ENCODE results near the gene KIAA1549.
A peak's percentile ranks its signal among the peaks of the same experiment; 100 is the strongest.
"Not testable (repeated sequence)": the region's sequence is repeated elsewhere in the genome, so short reads cannot be mapped to it uniquely, and the experiment has no call there.

The KIAA1549 gene

DNA sequence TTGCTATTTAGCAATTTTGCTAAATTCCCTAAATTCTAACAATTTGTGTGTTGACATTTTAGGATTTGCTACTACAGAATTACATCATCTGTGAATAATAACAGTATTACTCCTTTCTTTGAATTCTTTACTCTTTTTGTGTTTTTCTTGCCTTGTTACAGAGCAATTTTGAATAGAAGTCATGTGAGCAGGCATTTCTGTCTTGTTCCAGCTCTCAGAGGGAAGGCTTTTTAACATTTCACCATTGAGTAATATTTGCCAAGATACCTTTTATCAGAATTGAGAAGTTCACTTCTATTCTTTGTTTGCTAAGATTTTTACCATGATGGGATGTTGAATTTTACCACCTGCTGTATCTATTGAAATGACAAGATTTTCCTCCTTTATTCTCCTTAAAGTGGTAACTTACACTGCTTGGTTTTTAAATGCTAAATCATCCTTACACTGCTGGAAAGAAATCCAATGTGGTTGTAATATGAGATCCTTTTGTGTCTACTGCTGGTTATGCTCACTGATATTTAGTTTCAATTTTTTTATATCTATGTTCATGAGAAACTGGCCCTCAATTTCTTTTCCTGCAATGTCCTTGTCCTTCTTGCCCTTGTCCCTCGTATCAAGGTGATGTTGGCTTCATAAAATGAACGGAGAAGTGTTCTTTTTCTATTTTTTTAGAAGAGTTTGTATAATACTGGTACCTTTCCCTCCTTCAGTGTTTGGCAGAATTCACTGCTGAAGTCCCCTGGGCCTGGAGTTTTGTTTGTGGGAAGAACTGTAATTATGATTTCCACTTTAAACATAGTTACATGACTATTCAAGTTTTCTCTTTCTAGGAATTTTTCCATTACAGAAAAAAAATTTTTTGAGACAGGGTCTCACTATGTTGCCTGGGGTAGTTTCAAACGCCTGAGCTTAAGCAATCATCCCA, 132.9 kb downstream of the KIAA1549 start:
- DNase-seq = no peak

DNA sequence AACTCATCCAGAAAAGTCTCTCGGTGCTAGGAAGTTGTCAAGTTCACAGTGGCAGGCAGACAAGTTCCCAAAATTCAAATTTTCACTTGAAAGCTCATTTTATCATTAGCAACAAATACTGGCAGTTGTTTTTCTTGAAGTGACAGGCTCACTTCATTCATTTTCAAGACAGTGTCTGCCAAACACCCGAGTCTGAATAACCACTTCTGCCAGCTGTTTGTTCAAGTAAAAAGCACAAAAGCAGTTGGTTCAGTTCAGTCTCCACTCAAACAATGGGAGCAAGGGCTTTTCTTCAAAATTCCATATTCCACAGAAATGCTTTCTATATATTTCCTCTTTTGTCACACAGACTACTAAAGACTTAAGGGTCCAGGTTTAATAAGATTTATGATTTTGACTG, 135.5 kb downstream of the KIAA1549 start:
- DNase-seq = no peak

- DNase-seq = no peak
Measured at GRCh38 chr7:138843632-138844580, 137.3 kb downstream of the KIAA1549 start.

- peak; percentile 12 for DNase-seq
Measured at GRCh38 chr7:138842111-138842510, 139.1 kb downstream of the KIAA1549 start.

DNA sequence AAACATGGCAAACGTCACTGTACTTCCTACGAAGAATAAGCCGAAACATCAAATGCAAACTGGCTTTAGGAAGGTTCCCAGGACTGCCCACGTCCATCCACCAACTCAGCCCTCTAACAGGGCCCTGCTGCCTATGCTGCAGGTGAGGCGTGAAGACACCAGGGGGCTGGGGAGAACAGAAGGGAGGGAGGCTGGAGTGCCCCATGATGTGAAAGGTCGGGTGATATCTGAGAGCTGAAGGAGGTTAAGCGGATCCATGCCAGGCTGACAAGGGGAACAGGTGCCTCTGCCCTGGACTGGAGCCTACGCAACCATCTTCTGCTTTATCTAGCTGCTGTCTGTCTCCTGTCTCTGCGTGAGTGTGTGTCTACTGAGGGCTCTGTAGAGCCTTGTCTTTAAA, 143.0 kb downstream of the KIAA1549 start:
- no peak for DNase-seq

- no peak for DNase-seq
Measured at GRCh38 chr7:138837627-138838026, 143.6 kb downstream of the KIAA1549 start.

- DNase-seq = no peak
Measured at GRCh38 chr7:138835087-138835486, 146.1 kb downstream of the KIAA1549 start.

- DNase-seq = no peak
Measured at GRCh38 chr7:138834583-138834982, 146.6 kb downstream of the KIAA1549 start.

GRCh38 chr7:138833596-138833995, 147.6 kb downstream of the KIAA1549 start:
- DNase-seq = no peak

- DNase-seq = no peak
Measured at GRCh38 chr7:138832966-138833365, 148.2 kb downstream of the KIAA1549 start.

- DNase-seq = no peak
Measured at GRCh38 chr7:138829335-138829734, 151.9 kb downstream of the KIAA1549 start.

- no peak for DNase-seq
Measured at GRCh38 chr7:138828302-138828701, 152.9 kb downstream of the KIAA1549 start.

DNA sequence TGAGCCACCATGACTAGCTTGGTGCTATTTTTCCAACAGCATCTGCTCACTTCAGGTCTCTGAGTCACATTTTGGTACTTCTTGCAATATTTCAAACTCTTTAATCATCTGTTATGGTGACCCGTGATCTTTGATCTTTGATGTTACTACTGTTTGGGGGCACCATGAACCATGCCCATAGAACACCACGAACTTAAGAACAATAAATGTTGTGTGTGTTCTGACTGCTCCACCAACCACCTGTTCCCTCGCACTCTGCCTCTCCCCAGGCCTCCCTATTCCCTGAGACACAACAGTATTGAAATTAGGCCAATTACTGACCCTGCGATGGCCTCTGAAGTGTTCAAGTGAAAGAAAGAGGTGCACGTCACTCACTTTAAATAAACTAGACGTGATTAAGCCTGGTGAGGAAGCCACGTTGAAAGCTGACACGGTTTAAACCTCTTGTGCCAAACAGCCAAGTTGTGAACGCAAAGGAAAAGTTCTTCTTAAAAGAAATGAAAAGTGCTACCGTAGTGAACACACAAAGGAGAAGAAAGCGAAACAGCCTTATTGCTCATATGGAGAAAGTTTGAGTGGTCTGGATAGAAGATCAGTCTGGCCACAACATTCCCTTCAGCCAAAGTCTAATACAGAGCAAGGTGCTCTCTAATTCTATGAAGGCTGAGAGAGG, 156.0 kb downstream of the KIAA1549 start:
- no peak for DNase-seq

- no peak for DNase-seq
Measured at GRCh38 chr7:138822867-138823535, 158.2 kb downstream of the KIAA1549 start.

DNA sequence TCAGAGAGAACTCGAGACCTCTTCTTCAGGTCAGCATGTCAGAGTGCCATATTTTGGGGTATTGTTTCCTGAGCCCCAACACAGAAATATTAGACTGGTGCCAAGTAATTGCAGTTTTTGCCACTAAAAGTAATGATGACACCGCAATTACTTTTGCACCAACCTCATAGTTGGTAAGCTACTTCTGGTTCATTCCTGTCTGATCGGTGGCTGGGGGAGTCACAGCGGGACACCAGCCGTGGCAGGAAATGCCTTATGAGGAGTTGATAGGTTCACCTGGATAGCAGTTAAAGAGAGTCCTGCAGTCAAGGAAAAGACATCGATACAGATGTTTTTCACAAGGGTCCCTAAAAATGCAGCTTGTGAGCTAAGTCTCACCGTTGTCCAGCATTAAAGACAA, 159.3 kb downstream of the KIAA1549 start:
- DNase-seq = no peak

DNA sequence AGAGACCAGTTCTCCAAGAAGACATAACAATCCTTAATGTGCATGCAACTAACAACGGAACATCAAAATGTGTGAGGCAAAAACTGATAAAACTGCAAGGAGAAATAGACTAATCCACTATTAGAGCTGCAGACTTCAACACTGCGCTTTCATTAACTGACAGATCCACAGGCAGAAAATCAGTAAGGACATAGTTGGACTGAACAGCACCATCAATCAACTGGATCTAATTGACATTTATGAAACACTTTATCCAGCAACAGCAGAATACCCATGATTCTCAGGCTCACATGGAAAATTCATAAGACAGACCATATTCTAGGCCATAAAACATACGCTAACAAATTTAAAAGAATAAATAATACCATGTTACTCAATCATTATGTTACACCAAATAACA, 161.6 kb downstream of the KIAA1549 start:
- no peak for DNase-seq

DNA sequence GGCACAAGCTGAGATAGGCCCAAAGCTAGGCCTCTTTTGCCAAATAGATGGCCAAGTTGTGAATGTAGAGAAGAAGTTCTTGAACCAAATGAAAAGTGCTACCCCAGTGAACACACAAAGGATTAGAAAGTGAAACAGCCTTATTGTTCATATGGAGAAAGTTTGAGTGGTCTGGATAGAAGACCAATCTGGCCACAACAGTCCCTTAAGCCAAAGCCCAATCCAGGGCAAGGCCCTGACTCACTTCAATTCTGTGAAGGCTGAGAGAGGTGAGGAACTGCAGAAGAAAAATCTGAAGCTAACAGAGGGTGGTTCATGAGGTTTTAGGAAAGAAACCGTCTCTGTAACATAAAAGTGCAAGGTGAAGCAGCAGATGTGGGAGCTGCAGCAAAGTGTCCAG, 164.5 kb downstream of the KIAA1549 start:
- no peak for DNase-seq

DNA sequence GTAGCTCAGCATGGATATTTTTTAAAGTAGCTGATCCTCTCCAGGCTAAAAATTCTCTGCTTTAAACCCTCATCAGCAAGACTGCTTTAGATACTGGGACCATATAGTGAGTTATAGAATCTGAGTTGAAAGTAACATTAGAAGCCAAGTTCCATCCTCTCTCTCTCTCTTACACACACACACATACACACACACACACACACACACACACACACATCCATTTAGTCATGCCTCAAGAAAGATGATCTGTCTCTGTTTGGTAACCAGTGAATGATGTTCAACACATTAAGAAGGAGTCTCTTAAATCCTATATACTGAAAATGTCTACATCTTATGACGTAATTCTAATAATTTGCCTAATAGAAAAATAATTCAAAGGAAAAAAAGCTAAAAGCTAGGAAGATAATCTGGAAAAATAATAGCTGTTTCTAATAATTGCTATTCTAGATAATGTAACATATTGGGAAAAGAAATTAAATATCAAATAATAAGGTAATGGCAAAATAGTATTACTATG, 166.3 kb downstream of the KIAA1549 start:
- DNase-seq = no peak

- DNase-seq = no peak
Measured at GRCh38 chr7:138813945-138814344, 167.2 kb downstream of the KIAA1549 start.

- not testable (repeated sequence) for DNase-seq
Measured at GRCh38 chr7:138811327-138811726, 169.9 kb downstream of the KIAA1549 start.

GRCh38 chr7:138809346-138809745, 171.8 kb downstream of the KIAA1549 start:
- no peak for DNase-seq

DNA sequence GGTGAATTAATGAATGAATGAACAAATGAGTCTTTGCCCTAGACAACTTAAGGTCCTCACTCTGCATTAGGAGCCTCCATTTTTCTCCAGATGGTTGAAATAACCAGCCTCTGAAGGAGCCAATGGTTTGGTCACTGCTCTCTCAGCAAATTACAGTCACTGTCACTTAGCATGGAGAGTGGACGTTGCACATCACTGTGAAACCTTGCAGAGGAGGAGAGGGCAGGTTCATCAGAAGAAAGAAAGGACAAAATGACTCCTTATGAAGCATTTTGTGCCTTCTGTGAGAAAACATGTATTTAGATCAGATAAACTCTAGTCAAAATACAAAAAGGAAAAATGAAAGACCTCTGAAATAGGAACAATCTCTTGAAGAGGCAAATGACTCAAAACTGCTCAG, 176.6 kb downstream of the KIAA1549 start:
- no peak for DNase-seq

Measured in suppressor macrophage treated with lipopolysaccharide for 4 hours (primary cell).